ENCODE measurements around the gene GXYLT2.

- TF ChIP-seq TAF1 (IDR thresholded peaks at IDR 0.05; ENCODE audit: borderline replicate concordance, insufficient read depth, low read length) = no peak
- TF ChIP-seq SIN3A (IDR thresholded peaks at IDR 0.05; ENCODE audit: borderline replicate concordance, insufficient read depth, low read length) = no peak
- TF ChIP-seq POLR2AphosphoS5 (IDR thresholded peaks at IDR 0.05; ENCODE audit: low read depth, low read length) = no peak
Observed at GRCh38 chr3:73018790-73019441, 131.1 kb downstream of the GXYLT2 start.
